H9 (cell line): ENCODE results near the gene TMCO4. TPM values are rescaled to one million over a fixed set of nuclear protein-coding genes. Genes with fewer than 3 reads are reported as not detected.

Experiments
- DNase-seq: peaks from one replicate; pipeline ENCODE4 v3.0.0-alpha.2; 2017
- H2AFZ ChIP-seq: one replicate; pipeline ENCODE4 v1.6.1; 2013; ENCODE audit warnings: mild to moderate bottlenecking, low read length, control low read depth, moderate library complexity
- H2AK5ac ChIP-seq: 2 replicates; pipeline ENCODE4 v1.6.1; 2013; ENCODE audit warnings: low read length, control low read depth, mixed read lengths; ENCODE audit not compliant: insufficient read length
- H2BK120ac ChIP-seq: one replicate; pipeline ENCODE4 v1.6.1; 2013; ENCODE audit warnings: low read depth, mild to moderate bottlenecking, low read length, control low read depth, inconsistent platforms; ENCODE audit not compliant: poor library complexity, severe bottlenecking
- H2BK12ac ChIP-seq: 2 replicates; pipeline ENCODE4 v1.6.1; 2013; ENCODE audit warnings: low read length, control low read depth, mixed read lengths, low read depth; ENCODE audit not compliant: insufficient read length
- H2BK15ac ChIP-seq: 2 replicates; pipeline ENCODE4 v1.6.1; 2013; ENCODE audit warnings: low read depth, low read length, control low read depth
- H2BK20ac ChIP-seq: one replicate; pipeline ENCODE4 v1.6.1; 2013; ENCODE audit warnings: low read depth, mild to moderate bottlenecking, low read length, control low read depth, inconsistent platforms; ENCODE audit not compliant: poor library complexity, severe bottlenecking
- H2BK5ac ChIP-seq: 2 replicates; pipeline ENCODE4 v1.6.1; 2013; ENCODE audit warnings: low read length, control low read depth, mixed read lengths; ENCODE audit not compliant: insufficient read length
- H3K14ac ChIP-seq: 2 replicates; pipeline ENCODE4 v1.6.1; 2013; ENCODE audit warnings: low read length, control low read depth; ENCODE audit not compliant: insufficient read depth
- H3K18ac ChIP-seq: 2 replicates; pipeline ENCODE4 v1.6.1; 2013; ENCODE audit warnings: low read depth, mild to moderate bottlenecking, mixed read lengths, low read length, control low read depth; ENCODE audit not compliant: insufficient read length
- H3K23ac ChIP-seq: 2 replicates; pipeline ENCODE4 v1.6.1; 2013; ENCODE audit warnings: low read length, control low read depth, mixed read lengths, low read depth; ENCODE audit not compliant: insufficient read length
- H3K23me2 ChIP-seq: 2 replicates; pipeline ENCODE4 v1.6.1; 2013; ENCODE audit warnings: low read depth, mild to moderate bottlenecking, mixed read lengths, low read length, control low read depth; ENCODE audit not compliant: insufficient read length, poor library complexity, severe bottlenecking
- H3K27ac ChIP-seq: 2 replicates; pipeline ENCODE4 v1.5.1; 2013; ENCODE audit warnings: low read length, control low read depth, mixed read lengths, low read depth; ENCODE audit not compliant: insufficient read length
- H3K27me3 ChIP-seq: 2 replicates; pipeline ENCODE4 v1.6.1; 2013; ENCODE audit warnings: low read length, control low read depth, inconsistent platforms; ENCODE audit not compliant: insufficient read depth
- H3K4ac ChIP-seq: 2 replicates; pipeline ENCODE4 v1.6.1; 2013; ENCODE audit warnings: low read depth, mild to moderate bottlenecking, control low read depth, inconsistent platforms, low read length, moderate library complexity
- H3K4me1 ChIP-seq: 2 replicates; pipeline ENCODE4 v1.6.1; 2013; ENCODE audit warnings: low read length, control low read depth, inconsistent platforms; ENCODE audit not compliant: insufficient read depth
- H3K4me2 ChIP-seq: 2 replicates; pipeline ENCODE4 v1.6.1; 2013; ENCODE audit warnings: low read length, control low read depth, mixed read lengths; ENCODE audit not compliant: insufficient read length, insufficient read depth
- H3K56ac ChIP-seq: 2 replicates; pipeline ENCODE4 v1.6.1; 2013; ENCODE audit warnings: low read depth, mild to moderate bottlenecking, mixed read lengths, low read length, control low read depth; ENCODE audit not compliant: insufficient read length
- H3K79me1 ChIP-seq: 2 replicates; pipeline ENCODE4 v1.6.1; 2013; ENCODE audit warnings: low read depth, mild to moderate bottlenecking, moderate library complexity, low read length, control low read depth, inconsistent platforms; ENCODE audit not compliant: insufficient read depth, poor library complexity, severe bottlenecking
- H3K79me2 ChIP-seq: 2 replicates; pipeline ENCODE4 v1.6.1; 2013; ENCODE audit warnings: low read length, control low read depth, inconsistent platforms; ENCODE audit not compliant: insufficient read depth
- H3K9ac ChIP-seq: 2 replicates; pipeline ENCODE4 v1.6.1; 2013; ENCODE audit warnings: low read length, control low read depth, mixed read lengths; ENCODE audit not compliant: insufficient read length; ENCODE audit errors: extremely low read depth
- H3K9me3 ChIP-seq: one replicate; pipeline ENCODE4 v1.6.1; 2013; ENCODE audit warnings: low read depth, low read length, inconsistent platforms; ENCODE audit not compliant: control insufficient read depth
- H3T11ph ChIP-seq: one replicate; pipeline ENCODE4 v1.6.1; 2013; ENCODE audit warnings: mild to moderate bottlenecking, low read length, control low read depth, inconsistent platforms
- H4K20me1 ChIP-seq: one replicate; pipeline ENCODE4 v1.6.1; 2013; ENCODE audit not compliant: control insufficient read depth, insufficient read length, insufficient read depth
- H4K5ac ChIP-seq: 2 replicates; pipeline ENCODE4 v1.6.1; 2013; ENCODE audit warnings: low read depth, mild to moderate bottlenecking, mixed read lengths, low read length, control low read depth; ENCODE audit not compliant: insufficient read length
- H4K8ac ChIP-seq: replicated peaks from 2 replicates; pipeline ENCODE4 v1.6.1; 2013; ENCODE audit warnings: low read length, control low read depth, mixed read lengths, low read depth; ENCODE audit not compliant: insufficient read length
- H4K91ac ChIP-seq: 2 replicates; pipeline ENCODE4 v1.6.1; 2013; ENCODE audit warnings: low read depth, mild to moderate bottlenecking, moderate library complexity, mixed read lengths, low read length, control low read depth; ENCODE audit not compliant: insufficient read length
- H3K27ac Mint-ChIP-seq, 3 experiments: 2 replicates in 2 of 3; 3 replicates in 1 of 3; pipeline ENCODE4 v1.8.0; 2020 to 2021; ENCODE audit warnings: mixed read lengths in 3 of 3, mild to moderate bottlenecking in 1 of 3, moderate library complexity in 1 of 3
- H3K27me3 Mint-ChIP-seq: 2 replicates; pipeline ENCODE4 v1.8.0; 2021; ENCODE audit warnings: low read depth, mild to moderate bottlenecking, moderate library complexity, mixed read lengths
- H3K36me3 Mint-ChIP-seq, 3 experiments: 2 replicates in 2 of 3; 3 replicates in 1 of 3; pipeline ENCODE4 v1.8.0; 2020 to 2021; ENCODE audit warnings: low read depth in 3 of 3, mixed read lengths in 3 of 3; ENCODE audit not compliant: insufficient read depth in 1 of 3
- H3K4me1 Mint-ChIP-seq, 2 experiments: 2 replicates each; pipeline ENCODE4 v1.8.0; 2020; ENCODE audit warnings: mixed read lengths in 2 of 2
- H3K4me3 Mint-ChIP-seq, 2 experiments: 2 replicates in 1 of 2; 3 replicates in 1 of 2; pipeline ENCODE4 v1.8.0; 2020 to 2021; ENCODE audit warnings: mild to moderate bottlenecking in 2 of 2, mixed read lengths in 2 of 2, moderate library complexity in 1 of 2
- H3K9me3 Mint-ChIP-seq, 2 experiments: 2 replicates in 1 of 2; 3 replicates in 1 of 2; pipeline ENCODE4 v1.8.0; 2020; ENCODE audit warnings: mild to moderate bottlenecking in 2 of 2, mixed read lengths in 2 of 2, moderate library complexity in 1 of 2
- WGBS: extraction: QIAGEN DNeasy Blood & Tissue Kit; methylation state at CpG from one replicate; pipeline ENCODE4 v1.1.7; 2013; ENCODE audit warnings: missing lambda C conversion rate, low lambda C conversion rate, mixed read lengths; ENCODE audit not compliant: insufficient read length; ENCODE audit errors: extremely low coverage; 5-methylcytosine and 5-hydroxymethylcytosine counted together
- total RNA-seq: library from RNA; stranded (reverse); gene quantifications from 2 replicates; pipeline ENCODE4 v1.2.1, GENCODE V29; 2021
- TF ChIP-seq, protein P1 (sequence below): fragments of 200-600 bp; sonication (generic); conservative IDR thresholded peaks from 3 replicates; pipeline ENCODE4 v1.8.0; 2021; ENCODE audit warnings: antibody characterized with exemption, mild to moderate bottlenecking

The TMCO4 gene
- total RNA-seq, 1 experiment from 2014 or later = 4.0 TPM

DNA sequence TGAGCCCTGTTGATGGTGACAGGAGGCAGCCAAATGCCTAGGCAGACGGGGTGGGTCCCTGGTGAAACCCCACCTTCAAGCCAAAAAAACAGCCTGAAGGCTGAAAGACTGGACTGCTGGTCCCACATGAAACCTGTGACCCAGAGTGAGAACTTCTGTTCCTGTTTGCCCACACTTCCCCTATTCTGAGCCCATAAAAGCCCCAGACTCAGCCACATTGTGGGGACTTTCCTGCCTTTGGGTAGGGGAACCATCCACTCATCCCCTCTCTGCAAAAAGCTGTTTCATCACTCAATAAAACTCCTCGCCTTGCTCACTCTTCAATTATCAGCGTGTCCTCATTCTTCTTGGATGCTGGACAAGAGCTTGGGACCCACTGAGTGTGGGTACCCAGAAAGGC, 109.9 kb downstream of the TMCO4 start:
- H2BK20ac ChIP-seq = no peak overlapping the region
- H2BK5ac ChIP-seq = no peak overlapping the region
- H3K27ac ChIP-seq = no peak overlapping the region
- H3K27me3 Mint-ChIP-seq = peaks cover 8% of the 10 kb centered on the region
- no peak overlapping the region for H4K8ac ChIP-seq
- no peak overlapping the region for H3K56ac ChIP-seq
- TF ChIP-seq, protein P1, sequence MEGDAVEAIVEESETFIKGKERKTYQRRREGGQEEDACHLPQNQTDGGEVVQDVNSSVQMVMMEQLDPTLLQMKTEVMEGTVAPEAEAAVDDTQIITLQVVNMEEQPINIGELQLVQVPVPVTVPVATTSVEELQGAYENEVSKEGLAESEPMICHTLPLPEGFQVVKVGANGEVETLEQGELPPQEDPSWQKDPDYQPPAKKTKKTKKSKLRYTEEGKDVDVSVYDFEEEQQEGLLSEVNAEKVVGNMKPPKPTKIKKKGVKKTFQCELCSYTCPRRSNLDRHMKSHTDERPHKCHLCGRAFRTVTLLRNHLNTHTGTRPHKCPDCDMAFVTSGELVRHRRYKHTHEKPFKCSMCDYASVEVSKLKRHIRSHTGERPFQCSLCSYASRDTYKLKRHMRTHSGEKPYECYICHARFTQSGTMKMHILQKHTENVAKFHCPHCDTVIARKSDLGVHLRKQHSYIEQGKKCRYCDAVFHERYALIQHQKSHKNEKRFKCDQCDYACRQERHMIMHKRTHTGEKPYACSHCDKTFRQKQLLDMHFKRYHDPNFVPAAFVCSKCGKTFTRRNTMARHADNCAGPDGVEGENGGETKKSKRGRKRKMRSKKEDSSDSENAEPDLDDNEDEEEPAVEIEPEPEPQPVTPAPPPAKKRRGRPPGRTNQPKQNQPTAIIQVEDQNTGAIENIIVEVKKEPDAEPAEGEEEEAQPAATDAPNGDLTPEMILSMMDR = no peak
- peak overlapping the region in 1 of 2 experiments; percentile 1; a peak in 1 of 5 replicates for H3K4me3 Mint-ChIP-seq
- no peaks in the 10 kb centered on the region for H3K79me2 ChIP-seq
- H3T11ph ChIP-seq = no peak overlapping the region
- no CpG with 5 or more reads among the region's 3 CpGs for WGBS
- H3K79me1 ChIP-seq = no peaks in the 10 kb centered on the region
- H3K27me3 ChIP-seq = no peaks in the 10 kb centered on the region
- H2BK12ac ChIP-seq = no peak overlapping the region
- no peaks in the 10 kb centered on the region; the same call in 1 of the 2 replicates for H3K4me1 ChIP-seq
- H3K4me2 ChIP-seq = no peak overlapping the region
- H4K5ac ChIP-seq = no peak overlapping the region
- H3K36me3 Mint-ChIP-seq = peaks cover 0 to 4% (median 0%) of the 10 kb centered on the region in 3 experiments; a peak in 2 of 7 replicates
- peaks cover 0 to 4% of the 10 kb centered on the region in 2 experiments; a peak in 2 of 5 replicates for H3K9me3 Mint-ChIP-seq
- peak overlapping the region in 1 of 3 experiments; percentile 37; a peak in 1 of 7 replicates for H3K27ac Mint-ChIP-seq
- no peak overlapping the region for H3K14ac ChIP-seq
- DNase-seq = no peak
- no peak overlapping the region for H2BK120ac ChIP-seq
- H2BK15ac ChIP-seq = no peak overlapping the region
- H3K23ac ChIP-seq = no peak overlapping the region
- H4K20me1 ChIP-seq = no peaks in the 10 kb centered on the region
- H4K91ac ChIP-seq = no peak overlapping the region
- H2AK5ac ChIP-seq = no peak overlapping the region
- H3K23me2 ChIP-seq = no peaks in the 10 kb centered on the region
- no peak overlapping the region for H3K9ac ChIP-seq
- H2AFZ ChIP-seq = no peak overlapping the region
- peaks cover 21 to 35% of the 10 kb centered on the region in 2 experiments for H3K4me1 Mint-ChIP-seq
- H3K9me3 ChIP-seq = no peaks in the 10 kb centered on the region
- H3K4ac ChIP-seq = no peak overlapping the region
- H3K18ac ChIP-seq = no peak overlapping the region
